Measurements from ENCODE around the gene MPPED2. TPM values are rescaled to one million over a fixed set of nuclear protein-coding genes. Genes with fewer than 3 reads are reported as not detected.

The MPPED2 gene
- total and polyA plus RNA-seq, 2 experiments from 2014 or later = 7.0 to 7.6 TPM

GRCh38 chr11:30463266-30463665, 122.9 kb downstream of the MPPED2 start:
- Histone ChIP-seq H3K4me3 (no peak overlapping the region), H3K27ac (peak overlapping the region; percentile 64), H3K9me2 (replicated peaks; ENCODE audit: insufficient read depth) (no peaks in the 10 kb centered on the region), H3K36me3 (replicated peaks; ENCODE audit: insufficient read depth, low read depth) (no peaks in the 10 kb centered on the region), H3K9me3 (ENCODE audit: low read depth) (no peaks in the 10 kb centered on the region), H3K79me2 (no peaks in the 10 kb centered on the region), H2AFZ (no peak overlapping the region), H3K27me3 (no peaks in the 10 kb centered on the region), H4K20me1 (ENCODE audit: insufficient read depth, poor library complexity, severe bottlenecking) (no peaks in the 10 kb centered on the region), H3K4me2 (no peak overlapping the region), H3K4me1 (ENCODE audit: insufficient read depth) (peaks cover 6% of the 10 kb centered on the region)
- 74% methylated on average over 2 of the region's 2 CpGs for WGBS (ENCODE audit: low lambda C conversion rate, missing lambda C conversion rate)
- no peak for DNase-seq (ENCODE audit: low spot score)
- TF ChIP-seq EZH2phosphoT487 (IDR thresholded peaks at IDR 0.05; ENCODE audit: low read depth, severe bottlenecking, unreplicated experiment) (no peak), EZH2 (IDR thresholded peaks at IDR 0.05; ENCODE audit: borderline replicate concordance) (no peak), CTCF (IDR thresholded peaks at IDR 0.05; ENCODE audit: poor library complexity) (no peak)

GRCh38 chr11:30462421-30462820, 123.7 kb downstream of the MPPED2 start:
- H3K4me2 ChIP-seq = no peak overlapping the region
- H3K4me3 ChIP-seq = no peak overlapping the region
- 75% methylated on average over 3 of the region's 3 CpGs for WGBS (ENCODE audit: low lambda C conversion rate, missing lambda C conversion rate)
- H3K9me3 ChIP-seq (ENCODE audit: low read depth) = no peaks in the 10 kb centered on the region
- H3K27me3 ChIP-seq = no peaks in the 10 kb centered on the region
- H3K36me3 ChIP-seq (replicated peaks; ENCODE audit: insufficient read depth, low read depth) = no peaks in the 10 kb centered on the region
- H3K27ac ChIP-seq = peak overlapping the region; percentile 83
- TF ChIP-seq EZH2phosphoT487 (IDR thresholded peaks at IDR 0.05; ENCODE audit: low read depth, severe bottlenecking, unreplicated experiment) (no peak), EZH2 (IDR thresholded peaks at IDR 0.05; ENCODE audit: borderline replicate concordance) (no peak), CTCF (IDR thresholded peaks at IDR 0.05; ENCODE audit: poor library complexity) (no peak)
- H2AFZ ChIP-seq = no peak overlapping the region
- H3K4me1 ChIP-seq (ENCODE audit: insufficient read depth) = peaks cover 6% of the 10 kb centered on the region
- H3K9me2 ChIP-seq (replicated peaks; ENCODE audit: insufficient read depth) = no peaks in the 10 kb centered on the region
- no peaks in the 10 kb centered on the region for H3K79me2 ChIP-seq
- H4K20me1 ChIP-seq (ENCODE audit: insufficient read depth, poor library complexity, severe bottlenecking) = no peaks in the 10 kb centered on the region
- DNase-seq (ENCODE audit: low spot score) = no peak

- no peaks in the 10 kb centered on the region for H4K20me1 ChIP-seq (ENCODE audit: insufficient read depth, poor library complexity, severe bottlenecking)
- H3K9me2 ChIP-seq (replicated peaks; ENCODE audit: insufficient read depth) = no peaks in the 10 kb centered on the region
- no peak overlapping the region for H2AFZ ChIP-seq
- no peaks in the 10 kb centered on the region for H3K79me2 ChIP-seq
- TF ChIP-seq EZH2phosphoT487 (IDR thresholded peaks at IDR 0.05; ENCODE audit: low read depth, severe bottlenecking, unreplicated experiment) (no peak), CTCF (IDR thresholded peaks at IDR 0.05; ENCODE audit: poor library complexity) (no peak), EZH2 (IDR thresholded peaks at IDR 0.05; ENCODE audit: borderline replicate concordance) (no peak)
- H3K4me2 ChIP-seq = no peak overlapping the region
- DNase-seq (ENCODE audit: low spot score) = no peak
- no peak overlapping the region for H3K27ac ChIP-seq
- peaks cover 6% of the 10 kb centered on the region for H3K4me1 ChIP-seq (ENCODE audit: insufficient read depth)
- H3K4me3 ChIP-seq = no peak overlapping the region
- WGBS (ENCODE audit: low lambda C conversion rate, missing lambda C conversion rate) = 85% methylated on average over 3 of the region's 3 CpGs
- no peaks in the 10 kb centered on the region for H3K27me3 ChIP-seq
- no peaks in the 10 kb centered on the region for H3K9me3 ChIP-seq (ENCODE audit: low read depth)
- H3K36me3 ChIP-seq (replicated peaks; ENCODE audit: insufficient read depth, low read depth) = no peaks in the 10 kb centered on the region
Measured at GRCh38 chr11:30459821-30460220, 126.3 kb downstream of the MPPED2 start.

GRCh38 chr11:30459306-30459705, 126.8 kb downstream of the MPPED2 start:
- Histone ChIP-seq H3K9me2 (replicated peaks; ENCODE audit: insufficient read depth) (no peaks in the 10 kb centered on the region), H3K79me2 (no peaks in the 10 kb centered on the region), H2AFZ (no peak overlapping the region), H3K36me3 (replicated peaks; ENCODE audit: insufficient read depth, low read depth) (no peaks in the 10 kb centered on the region), H3K27me3 (no peaks in the 10 kb centered on the region), H4K20me1 (ENCODE audit: insufficient read depth, poor library complexity, severe bottlenecking) (no peaks in the 10 kb centered on the region), H3K4me3 (no peak overlapping the region), H3K4me2 (no peak overlapping the region), H3K27ac (no peak overlapping the region), H3K9me3 (ENCODE audit: low read depth) (no peaks in the 10 kb centered on the region), H3K4me1 (ENCODE audit: insufficient read depth) (peaks cover 6% of the 10 kb centered on the region)
- DNase-seq (ENCODE audit: low spot score) = no peak
- TF ChIP-seq EZH2phosphoT487 (IDR thresholded peaks at IDR 0.05; ENCODE audit: low read depth, severe bottlenecking, unreplicated experiment) = no peak
- TF ChIP-seq EZH2 (IDR thresholded peaks at IDR 0.05; ENCODE audit: borderline replicate concordance) = no peak
- 96% methylated on average over 3 of the region's 3 CpGs for WGBS (ENCODE audit: low lambda C conversion rate, missing lambda C conversion rate)

Data from hepatocyte (in vitro differentiated cells).